ENCODE results near the gene CTAGE6.
"Not testable (repeated sequence)": the region's sequence is repeated elsewhere in the genome, so short reads cannot be mapped to it uniquely, and the experiment has no call there.

The CTAGE6 gene

GRCh38 chr7:143714581-143715454, 42.7 kb downstream of the CTAGE6 start:
- H3K4me1 ChIP-seq (ENCODE audit: insufficient read depth, insufficient read length); H3K9me3 ChIP-seq (ENCODE audit: insufficient read depth, low read length); H3K4me3 ChIP-seq (ENCODE audit: insufficient read length, low read depth); DNase-seq (ENCODE audit: low read depth, low spot score); H3K36me3 ChIP-seq (ENCODE audit: insufficient read depth, insufficient read length, low read length); H3K9ac ChIP-seq (ENCODE audit: insufficient read length, low read depth); H3K27me3 ChIP-seq (ENCODE audit: insufficient read depth, insufficient read length): not testable (repeated sequence)

DNA sequence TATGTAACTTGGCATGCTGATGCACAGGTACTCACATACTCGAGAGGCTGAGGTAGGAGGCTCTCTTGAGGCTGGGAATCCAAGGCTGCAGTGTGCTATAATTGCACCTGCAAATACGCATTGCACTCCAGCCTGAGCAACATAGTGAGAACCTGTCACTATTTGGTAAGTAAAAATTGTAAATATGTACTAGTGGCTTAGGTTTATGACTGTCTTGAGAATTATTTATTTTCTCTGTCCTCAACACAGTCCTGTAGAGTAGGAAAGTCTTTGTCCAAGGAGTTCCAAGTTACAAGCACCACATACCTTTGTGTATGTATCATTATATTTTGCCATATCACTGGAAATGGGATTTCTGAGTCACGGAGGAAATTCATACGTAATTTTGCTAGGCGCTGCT, 45.1 kb downstream of the CTAGE6 start:
- DNase-seq (ENCODE audit: low read depth, low spot score); H3K9ac ChIP-seq (ENCODE audit: insufficient read length, low read depth): not testable (repeated sequence)

DNA sequence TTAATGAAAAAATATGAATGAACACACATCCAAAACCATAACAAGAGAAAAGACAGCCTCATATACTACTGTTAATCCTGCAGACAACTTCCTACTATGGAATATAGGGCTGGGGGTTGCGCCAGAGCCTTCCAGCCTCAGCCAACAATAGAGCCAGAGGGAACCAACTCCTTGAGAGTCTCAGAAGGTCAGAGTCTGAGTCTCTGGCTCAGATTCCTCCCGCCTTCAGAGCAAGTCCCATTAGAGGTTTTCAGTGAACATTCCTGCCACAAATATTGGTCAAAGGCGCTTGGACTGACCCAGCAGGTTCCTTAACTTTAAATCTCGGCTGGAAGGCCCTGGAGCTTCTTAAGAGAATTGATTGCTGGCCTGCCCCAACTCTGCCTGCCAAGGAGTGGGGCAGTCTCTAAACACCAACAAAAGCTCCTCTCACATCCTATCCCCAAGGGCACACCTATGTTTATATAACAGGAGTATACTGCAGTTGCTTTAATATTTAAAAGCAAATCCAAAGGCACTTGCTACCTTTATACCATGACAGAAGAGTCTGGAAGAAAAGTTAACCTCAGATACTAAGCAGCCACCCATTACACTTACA, 45.7 kb downstream of the CTAGE6 start:
- H3K4me3 ChIP-seq (ENCODE audit: insufficient read length, low read depth); DNase-seq (ENCODE audit: low read depth, low spot score): not testable (repeated sequence)

More for the DNA sequence above, 45.1 kb downstream of the CTAGE6 start:
- H3K4me3 ChIP-seq (ENCODE audit: insufficient read length, low read depth); H3K4me1 ChIP-seq (ENCODE audit: insufficient read depth, insufficient read length); H3K9me3 ChIP-seq (ENCODE audit: insufficient read depth, low read length); H3K36me3 ChIP-seq (ENCODE audit: insufficient read depth, insufficient read length, low read length); H3K27me3 ChIP-seq (ENCODE audit: insufficient read depth, insufficient read length): not testable (repeated sequence)

GRCh38 chr7:143709895-143710294, 47.6 kb downstream of the CTAGE6 start:
- H3K36me3 ChIP-seq (ENCODE audit: insufficient read depth, insufficient read length, low read length); H3K27me3 ChIP-seq (ENCODE audit: insufficient read depth, insufficient read length); DNase-seq (ENCODE audit: low read depth, low spot score); H3K9me3 ChIP-seq (ENCODE audit: insufficient read depth, low read length); H3K9ac ChIP-seq (ENCODE audit: insufficient read length, low read depth); H3K4me1 ChIP-seq (ENCODE audit: insufficient read depth, insufficient read length); H3K4me3 ChIP-seq (ENCODE audit: insufficient read length, low read depth): not testable (repeated sequence)

More for the DNA sequence above, 45.7 kb downstream of the CTAGE6 start:
- H3K27me3 ChIP-seq (ENCODE audit: insufficient read depth, insufficient read length); H3K9me3 ChIP-seq (ENCODE audit: insufficient read depth, low read length); H3K4me1 ChIP-seq (ENCODE audit: insufficient read depth, insufficient read length); H3K36me3 ChIP-seq (ENCODE audit: insufficient read depth, insufficient read length, low read length); H3K9ac ChIP-seq (ENCODE audit: insufficient read length, low read depth): not testable (repeated sequence)

All from NT2/D1 (cell line).